Lower lobe of right lung (tissue), 2 donors: Measurements from ENCODE around the gene GALNT9. TPM values are rescaled to one million over a fixed set of nuclear protein-coding genes. Genes with fewer than 3 reads are reported as not detected.

Experiments
- ATAC-seq, 2 donors: fragments of 200-7000 bp; cut with Tn5 transposase; one replicate each; pipeline ENCODE4 v1.9.1; 2020 to 2022; ENCODE audit warnings: mild to moderate bottlenecking in 2 of 2, moderate library complexity in 2 of 2
- DNase-seq: peaks from one replicate; pipeline ENCODE4 v3.0.0-alpha.2; 2020
- H3K27ac ChIP-seq: fragments of 200-600 bp; one replicate; pipeline ENCODE4 v1.8.0; 2022
- H3K27me3 ChIP-seq: fragments of 200-600 bp; one replicate; pipeline ENCODE4 v1.8.0; 2022; ENCODE audit warnings: low read depth
- H3K36me3 ChIP-seq: fragments of 200-600 bp; one replicate; pipeline ENCODE4 v1.8.0; 2022; ENCODE audit warnings: mild to moderate bottlenecking
- H3K4me1 ChIP-seq: fragments of 200-600 bp; one replicate; pipeline ENCODE4 v1.8.0; 2022
- H3K4me3 ChIP-seq: fragments of 200-600 bp; one replicate; pipeline ENCODE4 v1.8.0; 2022; ENCODE audit warnings: mild to moderate bottlenecking
- H3K9me3 ChIP-seq: fragments of 200-600 bp; one replicate; pipeline ENCODE4 v1.8.0; 2022
- intact Hi-C: fragments of 100-400 bp; cut with DNase I; formaldehyde crosslinking; loops from one replicate; pipeline ENCODE4 v1.11.0; 2022
- total RNA-seq: library from RNA; stranded (reverse); fragmentation: NEBNext Ultra II Directional; extraction: Animal tissue kit (Norgen Biotek cat#: 25700); gene quantifications from one replicate; pipeline ENCODE4 v1.2.1, GENCODE V29; 2021
- TF ChIP-seq, protein P1 (sequence below): fragments of 200-600 bp; IDR thresholded peaks from one replicate; pipeline ENCODE4 v1.8.0; 2022; ENCODE audit warnings: antibody characterized with exemption, mild to moderate bottlenecking
- donor health status: DM: no; HTN: yes; CAD: no; lungs with severe emphysema.

Gene GALNT9
- total RNA-seq, 1 donor from 2014 or later, result not detected

DNA sequence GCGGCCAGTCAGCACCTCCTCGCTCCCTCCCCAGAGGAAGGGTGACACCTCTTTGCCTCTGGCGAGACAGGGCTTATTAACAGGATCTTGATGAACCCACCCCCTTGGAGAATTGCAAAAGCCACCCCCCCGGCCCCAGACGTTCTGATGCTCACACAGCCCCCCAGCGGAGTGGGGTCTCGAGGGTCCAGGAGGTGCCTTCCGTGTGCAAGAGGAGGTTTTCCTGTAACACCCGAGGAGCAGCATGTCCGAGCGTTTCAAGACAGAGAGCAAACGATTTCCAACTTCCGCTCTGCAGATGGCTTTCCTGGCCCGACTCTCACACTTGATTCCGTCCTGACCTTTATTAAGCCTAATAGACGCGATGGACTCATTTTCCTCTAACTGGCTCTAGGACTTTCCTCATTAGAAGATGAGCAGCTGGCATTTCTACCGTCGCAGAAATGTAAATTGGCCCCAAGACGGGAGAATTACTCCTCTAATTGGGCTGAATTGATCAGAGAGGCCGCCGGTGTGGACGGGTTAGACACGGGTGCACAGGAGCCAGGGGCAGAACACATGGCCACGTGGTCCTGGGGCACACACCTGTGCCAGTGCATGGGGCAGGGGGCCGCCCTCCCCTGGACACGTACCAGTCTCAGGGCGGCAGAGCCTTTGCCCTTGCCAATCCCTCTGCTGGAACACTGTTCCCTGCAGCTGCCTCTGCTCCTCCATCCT is 100.8 kb downstream of the GALNT9 start:
- intact Hi-C loops, result no loop called here
- TF ChIP-seq, protein P1, sequence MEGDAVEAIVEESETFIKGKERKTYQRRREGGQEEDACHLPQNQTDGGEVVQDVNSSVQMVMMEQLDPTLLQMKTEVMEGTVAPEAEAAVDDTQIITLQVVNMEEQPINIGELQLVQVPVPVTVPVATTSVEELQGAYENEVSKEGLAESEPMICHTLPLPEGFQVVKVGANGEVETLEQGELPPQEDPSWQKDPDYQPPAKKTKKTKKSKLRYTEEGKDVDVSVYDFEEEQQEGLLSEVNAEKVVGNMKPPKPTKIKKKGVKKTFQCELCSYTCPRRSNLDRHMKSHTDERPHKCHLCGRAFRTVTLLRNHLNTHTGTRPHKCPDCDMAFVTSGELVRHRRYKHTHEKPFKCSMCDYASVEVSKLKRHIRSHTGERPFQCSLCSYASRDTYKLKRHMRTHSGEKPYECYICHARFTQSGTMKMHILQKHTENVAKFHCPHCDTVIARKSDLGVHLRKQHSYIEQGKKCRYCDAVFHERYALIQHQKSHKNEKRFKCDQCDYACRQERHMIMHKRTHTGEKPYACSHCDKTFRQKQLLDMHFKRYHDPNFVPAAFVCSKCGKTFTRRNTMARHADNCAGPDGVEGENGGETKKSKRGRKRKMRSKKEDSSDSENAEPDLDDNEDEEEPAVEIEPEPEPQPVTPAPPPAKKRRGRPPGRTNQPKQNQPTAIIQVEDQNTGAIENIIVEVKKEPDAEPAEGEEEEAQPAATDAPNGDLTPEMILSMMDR, result no peak
- no peak overlapping the region for H3K27ac ChIP-seq
- H3K4me3 ChIP-seq, result no peak overlapping the region
- no peaks in the 10 kb centered on the region for H3K36me3 ChIP-seq
- peaks cover 33% of the 10 kb centered on the region for H3K27me3 ChIP-seq
- H3K4me1 ChIP-seq, result no peaks in the 10 kb centered on the region
- H3K9me3 ChIP-seq, result no peaks in the 10 kb centered on the region
- DNase-seq, result no peak
- ATAC-seq, result no peak

DNA sequence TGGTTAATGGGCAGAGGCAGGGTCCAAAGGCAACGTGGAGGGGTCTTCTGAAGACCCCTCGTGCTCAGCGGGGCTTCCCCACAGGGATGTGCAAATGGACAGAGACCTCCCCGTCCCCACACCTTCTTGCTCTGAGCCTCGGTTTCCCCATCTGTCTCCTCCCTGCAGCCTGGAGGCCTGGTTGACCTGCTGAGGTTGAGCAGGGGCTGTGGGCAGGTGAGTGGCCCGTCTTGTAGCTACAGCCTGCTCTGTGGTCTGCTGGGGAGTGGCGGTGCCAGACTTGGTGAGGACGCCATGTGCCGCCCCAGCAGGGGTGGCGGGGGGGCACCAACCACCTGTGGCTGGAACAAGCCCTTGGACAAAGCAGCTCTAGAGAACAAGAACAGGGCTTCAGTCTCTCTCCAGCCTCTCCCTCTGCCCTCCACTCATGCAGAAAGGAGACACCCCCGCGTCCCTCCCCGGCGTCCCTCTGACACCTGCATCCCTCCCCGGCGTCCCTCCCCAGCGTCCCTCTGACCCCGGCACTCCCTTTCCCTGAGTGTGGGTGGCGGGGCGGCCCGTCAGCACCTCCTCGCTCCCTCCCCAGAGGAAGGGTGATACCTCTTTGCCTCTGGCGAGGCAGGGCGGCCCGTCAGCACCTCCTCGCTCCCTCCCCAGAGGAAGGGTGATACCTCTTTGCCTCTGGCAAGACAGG is 101.5 kb downstream of the GALNT9 start:
- Histone ChIP-seq H3K27ac (no peak overlapping the region), H3K27me3 (peaks cover 33% of the 10 kb centered on the region), H3K4me1 (no peaks in the 10 kb centered on the region), H3K36me3 (no peaks in the 10 kb centered on the region), H3K9me3 (no peaks in the 10 kb centered on the region), H3K4me3 (no peak overlapping the region)
- TF ChIP-seq, protein P1, result no peak
- ATAC-seq (no peak), DNase-seq (no peak)
- intact Hi-C loops, result no loop called here

DNA sequence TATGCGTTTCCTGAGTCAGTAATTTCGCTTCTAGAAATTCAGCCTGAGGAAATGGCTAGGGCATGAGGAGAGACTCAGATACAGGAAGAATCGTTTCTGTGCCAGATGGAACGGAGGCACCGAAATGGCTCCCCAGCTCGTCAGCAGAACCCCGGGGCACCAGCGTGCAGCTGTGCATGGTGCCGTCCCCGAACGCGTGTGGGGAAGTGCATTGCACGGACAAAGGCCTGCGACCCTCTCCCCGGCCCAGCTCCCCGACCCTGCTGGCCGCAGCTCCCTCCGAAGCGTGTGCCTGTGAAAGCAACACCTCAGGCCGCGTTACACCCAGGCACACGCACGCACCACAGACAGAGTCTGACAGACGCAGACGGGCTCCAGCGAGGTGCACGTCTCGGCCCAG is 102.3 kb downstream of the GALNT9 start:
- DNase-seq (no peak), ATAC-seq (no peak)
- Histone ChIP-seq H3K27ac (no peak overlapping the region), H3K27me3 (peaks cover 33% of the 10 kb centered on the region), H3K9me3 (no peaks in the 10 kb centered on the region), H3K36me3 (no peaks in the 10 kb centered on the region), H3K4me1 (no peaks in the 10 kb centered on the region), H3K4me3 (no peak overlapping the region)
- intact Hi-C loops, result no loop called here
- TF ChIP-seq, protein P1, result no peak

DNA sequence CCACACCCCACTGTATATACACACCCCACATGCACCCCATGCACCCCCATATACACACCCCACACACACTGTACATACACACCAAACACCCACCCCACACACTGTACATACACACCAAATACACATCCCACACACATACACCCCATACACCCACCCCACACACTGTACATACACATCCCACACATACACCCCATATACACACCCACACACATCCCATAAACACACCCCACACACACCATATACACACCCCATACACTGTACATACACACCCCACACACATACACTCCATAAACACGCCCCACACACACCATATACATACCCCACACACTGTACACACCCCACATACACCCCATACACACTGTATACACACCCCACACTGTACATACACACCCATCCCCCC is 102.8 kb downstream of the GALNT9 start:
- Histone ChIP-seq H3K9me3 (no peaks in the 10 kb centered on the region), H3K4me3 (no peak overlapping the region), H3K27ac (no peak overlapping the region), H3K36me3 (no peaks in the 10 kb centered on the region), H3K27me3 (peaks cover 33% of the 10 kb centered on the region), H3K4me1 (no peaks in the 10 kb centered on the region)
- ATAC-seq (no peak), DNase-seq (no peak)
- TF ChIP-seq, protein P1, result no peak
- intact Hi-C loops, result no loop called here

DNA sequence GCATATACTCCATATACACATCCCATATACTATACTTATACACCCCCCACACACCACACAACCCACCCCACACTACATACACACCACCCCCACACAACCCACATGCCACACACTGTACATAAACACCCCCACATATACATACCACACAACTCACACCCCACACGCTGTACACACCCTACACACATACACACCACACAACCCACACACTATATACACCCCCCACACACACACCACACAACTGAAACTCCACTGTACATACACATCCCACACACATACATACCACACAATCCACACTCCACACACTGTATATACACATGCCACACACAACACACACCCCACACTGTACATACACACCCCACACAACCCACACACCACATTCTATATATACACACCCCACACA is 104.2 kb downstream of the GALNT9 start:
- TF ChIP-seq, protein P1, result no peak
- Histone ChIP-seq H3K27ac (no peak overlapping the region), H3K9me3 (no peaks in the 10 kb centered on the region), H3K4me3 (no peak overlapping the region), H3K27me3 (peaks cover 29% of the 10 kb centered on the region), H3K36me3 (no peaks in the 10 kb centered on the region), H3K4me1 (no peaks in the 10 kb centered on the region)
- no peak for ATAC-seq
- intact Hi-C loops, result no loop called here
- DNase-seq, result no peak
